ENCODE data around the gene NARS2.

Gene NARS2

GRCh38 chr11:78438298-78438975 lies 136.2 kb downstream of the NARS2 start:
- H3K4me3 ChIP-seq (replicated peaks in 1 of 2; ENCODE audit: low read depth in 2 of 2, low read length in 2 of 2): no peak overlapping the region
- no peak for DNase-seq (ENCODE audit: low read depth in 2 of 2)
- TF ChIP-seq CTCF (IDR thresholded peaks at IDR 0.05; ENCODE audit: low read depth, low read length): no peak

GRCh38 chr11:78432956-78433355 lies 141.7 kb downstream of the NARS2 start:
- TF ChIP-seq CTCF (IDR thresholded peaks at IDR 0.05; ENCODE audit: low read depth, low read length): no peak
- no peak overlapping the region for H3K4me3 ChIP-seq (replicated peaks in 1 of 2; ENCODE audit: low read depth in 2 of 2, low read length in 2 of 2)
- no peak for DNase-seq (ENCODE audit: low read depth in 2 of 2)

GRCh38 chr11:78432058-78432515 lies 142.6 kb downstream of the NARS2 start:
- peak; percentile 38 to 40 for DNase-seq (ENCODE audit: low read depth in 2 of 2)
- peak; percentile 60 for TF ChIP-seq CTCF (IDR thresholded peaks at IDR 0.05; ENCODE audit: low read depth, low read length)
- H3K4me3 ChIP-seq (replicated peaks in 1 of 2; ENCODE audit: low read depth in 2 of 2, low read length in 2 of 2): no peak overlapping the region

GRCh38 chr11:78429660-78430059 lies 145.0 kb downstream of the NARS2 start:
- TF ChIP-seq CTCF (IDR thresholded peaks at IDR 0.05; ENCODE audit: low read depth, low read length): no peak
- DNase-seq (ENCODE audit: low read depth in 2 of 2): no peak
- no peak overlapping the region for H3K4me3 ChIP-seq (replicated peaks in 1 of 2; ENCODE audit: low read depth in 2 of 2, low read length in 2 of 2)

GRCh38 chr11:78429209-78429608 lies 145.5 kb downstream of the NARS2 start:
- no peak for TF ChIP-seq CTCF (IDR thresholded peaks at IDR 0.05; ENCODE audit: low read depth, low read length)
- no peak overlapping the region for H3K4me3 ChIP-seq (replicated peaks in 1 of 2; ENCODE audit: low read depth in 2 of 2, low read length in 2 of 2)
- DNase-seq (ENCODE audit: low read depth in 2 of 2): no peak

GRCh38 chr11:78428773-78429172 lies 145.9 kb downstream of the NARS2 start:
- H3K4me3 ChIP-seq (replicated peaks in 1 of 2; ENCODE audit: low read depth in 2 of 2, low read length in 2 of 2): no peak overlapping the region
- TF ChIP-seq CTCF (IDR thresholded peaks at IDR 0.05; ENCODE audit: low read depth, low read length): no peak
- DNase-seq (ENCODE audit: low read depth in 2 of 2): no peak

- TF ChIP-seq CTCF (IDR thresholded peaks at IDR 0.05; ENCODE audit: low read depth, low read length): no peak
- no peak overlapping the region for H3K4me3 ChIP-seq (replicated peaks in 1 of 2; ENCODE audit: low read depth in 2 of 2, low read length in 2 of 2)
- no peak for DNase-seq (ENCODE audit: low read depth in 2 of 2)
These were observed 146.4 kb downstream of the NARS2 start for GRCh38 chr11:78428266-78428636.

Measured in cardiac fibroblast (primary cell).